Pancreas (tissue), 10 donors: ENCODE data around the gene C1QTNF9B. TPM values are rescaled to one million over a fixed set of nuclear protein-coding genes. Genes with fewer than 3 reads are reported as not detected.
A peak's percentile ranks its signal among the peaks of the same experiment; 100 is the strongest.

Experiments
- ATAC-seq, 4 donors: fragments of 200-7000 bp; cut with Tn5 transposase; one replicate each; pipeline versions ENCODE4 v1.8.0 to v1.9.1; 2020; ENCODE audit warnings: mild to moderate bottlenecking in 4 of 4, moderate library complexity in 4 of 4
- DNase-seq, 6 donors: peaks; one replicate each; pipeline ENCODE4 v3.0.0-alpha.2; 2020
- FAIRE-seq: peaks from 2 replicates; lab custom pipeline; 2012; peaks lifted over from hg19 to GRCh38; lab: Jason Lieb, UNC
- H3K27ac ChIP-seq, 4 donors: fragments of 200-600 bp; sonication (generic); 1 replicate in 3 of 4; 2 replicates in 1 of 4; pipeline versions ENCODE4 v1.5.0 to v1.8.0; 2020
- H3K27me3 ChIP-seq, 4 donors: fragments of 200-600 bp; one replicate each; pipeline ENCODE4 v1.8.0; 2021
- H3K36me3 ChIP-seq, 3 donors: fragments of 200-600 bp; sonication (generic) in 1 of 3; one replicate each; pipeline versions ENCODE4 v1.5.0 to v1.8.0; 2020 to 2021
- H3K4me1 ChIP-seq, 3 donors: fragments of 200-600 bp; one replicate each; pipeline ENCODE4 v1.8.0; 2021
- H3K4me3 ChIP-seq, 4 donors: fragments of 200-600 bp; sonication (generic) in 2 of 4; one replicate each; pipeline versions ENCODE4 v1.5.0 to v1.8.0; 2020 to 2021
- H3K9me3 ChIP-seq, 4 donors: fragments of 200-600 bp; one replicate each; pipeline ENCODE4 v1.8.0; 2021
- WGBS, 2 donors: extraction: QIAGEN DNeasy Blood & Tissue Kit; methylation state at CpG; one replicate each; pipeline ENCODE4 v1.1.7; 2013; 5-methylcytosine and 5-hydroxymethylcytosine counted together
- intact Hi-C, 3 donors: fragments of 100-400 bp; cut with DNase I; formaldehyde crosslinking; loops; one replicate each; pipeline versions ENCODE4 v1.11.1 to v1.14.2; 2022
- polyA plus RNA-seq, 2 donors: library from polyadenylated mRNA; stranded (reverse); fragments of 200-250 nt; gene quantifications; one replicate each; pipeline ENCODE4 v1.2.3, GENCODE V29; 2013
- total RNA-seq, 6 donors: library from RNA; stranded (reverse); fragmentation: NEBNext Ultra II Directional in 4 of 6; extraction: Animal tissue kit (Norgen Biotek cat#: 25700) in 4 of 6; gene quantifications; one replicate each; pipeline versions ENCODE4 v1.2.1 to v1.2.4, GENCODE V29; 2021 to 2023
- TF ChIP-seq, protein P1 (sequence below), 4 donors: fragments of 200-600 bp; sonication (generic) in 3 of 4; IDR thresholded peaks; one replicate each; pipeline versions ENCODE4 v1.5.0 to v1.8.0; 2021; ENCODE audit warnings: antibody characterized with exemption in 4 of 4
- donor health status: healthy with polysubstance abuse.
- donor health status: DM: no; HTN: no; CAD: no; lungs with moderate emphysema.
- donor health status: DM: no; HTN: no; CAD: no.
- donor health status: control.
- donor health status: control.
- donor health status: Bipolar disorder and iron deficiency.
- donor health status: DM: yes; HTN: yes; CAD: no.
- donor health status: DM: no; HTN: no; CAD: no.
- donor health status: DM: no; HTN: no; CAD: no.
- donor health status: DM: yes; HTN: yes; CAD: no.

The C1QTNF9B gene
- total and polyA plus RNA-seq, 8 donors = 0.12 to 0.20 TPM; not detected in 6

- no peak for FAIRE-seq
- Histone ChIP-seq H3K4me3 (no peak overlapping the region), H3K36me3 (no peaks in the 10 kb centered on the region), H3K27ac (peak overlapping the region in 1 of 4 donors; percentile 10), H3K9me3 (no peaks in the 10 kb centered on the region), H3K4me1 (peaks cover 0 to 6% (median 5%) of the 10 kb centered on the region in 3 donors), H3K27me3 (no peaks in the 10 kb centered on the region)
- peak in 2 of 6 donors; percentile 16 to 29 for DNase-seq
- TF ChIP-seq, protein P1, sequence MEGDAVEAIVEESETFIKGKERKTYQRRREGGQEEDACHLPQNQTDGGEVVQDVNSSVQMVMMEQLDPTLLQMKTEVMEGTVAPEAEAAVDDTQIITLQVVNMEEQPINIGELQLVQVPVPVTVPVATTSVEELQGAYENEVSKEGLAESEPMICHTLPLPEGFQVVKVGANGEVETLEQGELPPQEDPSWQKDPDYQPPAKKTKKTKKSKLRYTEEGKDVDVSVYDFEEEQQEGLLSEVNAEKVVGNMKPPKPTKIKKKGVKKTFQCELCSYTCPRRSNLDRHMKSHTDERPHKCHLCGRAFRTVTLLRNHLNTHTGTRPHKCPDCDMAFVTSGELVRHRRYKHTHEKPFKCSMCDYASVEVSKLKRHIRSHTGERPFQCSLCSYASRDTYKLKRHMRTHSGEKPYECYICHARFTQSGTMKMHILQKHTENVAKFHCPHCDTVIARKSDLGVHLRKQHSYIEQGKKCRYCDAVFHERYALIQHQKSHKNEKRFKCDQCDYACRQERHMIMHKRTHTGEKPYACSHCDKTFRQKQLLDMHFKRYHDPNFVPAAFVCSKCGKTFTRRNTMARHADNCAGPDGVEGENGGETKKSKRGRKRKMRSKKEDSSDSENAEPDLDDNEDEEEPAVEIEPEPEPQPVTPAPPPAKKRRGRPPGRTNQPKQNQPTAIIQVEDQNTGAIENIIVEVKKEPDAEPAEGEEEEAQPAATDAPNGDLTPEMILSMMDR (IDR thresholded peaks at IDR 0.05) = peak in 2 of 4 donors; percentile 23
- intact Hi-C loops = loop anchor here (10.0 kb wide), 1 partner anchor 411 kb away; no protein-coding TSS in a partner anchor
- ATAC-seq = peak; percentile 41 to 78 (median 77)
- WGBS, 2 donors = 43 to 49% methylated on average over 2 of the region's 2 CpGs
Observed at GRCh38 chr13:23876265-23876664, 21.0 kb downstream of the C1QTNF9B start.

GRCh38 chr13:23871616-23872220 lies 25.6 kb downstream of the C1QTNF9B start:
- H3K9me3 ChIP-seq = no peaks in the 10 kb centered on the region
- 85 to 88% methylated on average over 2 of the region's 2 CpGs for WGBS, 2 donors
- TF ChIP-seq, protein P1 (IDR thresholded peaks at IDR 0.05) = peak in 3 of 4 donors; percentile 20 to 38 (median 38)
- ATAC-seq (peak; percentile 63 to 82 (median 73)), FAIRE-seq (peak; percentile 98), DNase-seq (no peak)
- H3K36me3 ChIP-seq = no peaks in the 10 kb centered on the region
- no peak overlapping the region for H3K27ac ChIP-seq
- H3K4me3 ChIP-seq = no peak overlapping the region
- H3K27me3 ChIP-seq = no peaks in the 10 kb centered on the region
- peaks cover 0 to 5% (median 5%) of the 10 kb centered on the region in 3 donors for H3K4me1 ChIP-seq
- intact Hi-C loops = loop anchor here (10.0 kb wide), 1 partner anchor 407 kb away; no protein-coding TSS in a partner anchor

DNA sequence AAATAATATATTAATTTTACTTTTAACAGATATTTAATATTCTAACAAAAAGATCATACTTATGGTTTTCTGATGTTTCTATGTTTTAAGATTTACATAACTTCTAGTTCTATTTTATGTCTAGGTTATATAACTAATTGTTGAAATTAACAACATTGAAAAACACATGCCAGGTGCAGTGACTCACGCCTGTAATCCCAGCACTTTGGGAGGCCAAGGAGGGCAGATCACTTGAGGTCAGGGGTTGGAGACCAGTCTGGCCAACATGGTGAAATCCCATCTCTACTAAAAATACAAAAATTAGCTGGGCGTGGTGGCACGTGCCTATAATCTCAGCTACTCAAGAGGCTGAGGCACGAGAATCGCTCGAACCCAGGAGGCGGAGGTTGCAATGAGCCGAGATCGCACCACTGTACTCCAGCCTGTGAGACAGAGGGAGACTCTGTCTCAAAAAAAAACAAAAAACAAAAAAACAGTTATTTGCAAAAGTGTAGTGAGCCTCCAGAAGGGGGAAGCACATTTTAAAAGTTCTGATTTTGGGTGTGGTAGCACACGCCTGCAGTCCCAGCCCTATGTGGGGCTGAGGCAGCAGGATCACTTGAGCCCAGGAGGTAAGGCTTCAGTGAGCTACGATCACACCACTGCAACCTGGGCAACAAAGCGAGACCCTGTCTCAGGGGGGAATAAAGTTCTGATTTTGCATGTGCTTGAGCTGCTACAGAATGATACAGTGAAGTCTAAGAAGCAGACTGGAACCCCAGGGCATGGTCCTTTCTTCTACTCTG lies 26.8 kb downstream of the C1QTNF9B start:
- DNase-seq (no peak), FAIRE-seq (no peak), ATAC-seq (no peak)
- intact Hi-C loops = loop anchor here (10.0 kb wide), 1 partner anchor 406 kb away; no protein-coding TSS in a partner anchor
- no peaks in the 10 kb centered on the region for H3K36me3 ChIP-seq
- no peaks in the 10 kb centered on the region for H3K27me3 ChIP-seq
- no peaks in the 10 kb centered on the region for H3K4me1 ChIP-seq
- no peak overlapping the region for H3K4me3 ChIP-seq
- TF ChIP-seq, protein P1 (IDR thresholded peaks at IDR 0.05) = no peak
- no peaks in the 10 kb centered on the region for H3K9me3 ChIP-seq
- no peak overlapping the region for H3K27ac ChIP-seq
- WGBS, 2 donors = 90 to 93% methylated on average over 12 of the region's 12 CpGs

DNA sequence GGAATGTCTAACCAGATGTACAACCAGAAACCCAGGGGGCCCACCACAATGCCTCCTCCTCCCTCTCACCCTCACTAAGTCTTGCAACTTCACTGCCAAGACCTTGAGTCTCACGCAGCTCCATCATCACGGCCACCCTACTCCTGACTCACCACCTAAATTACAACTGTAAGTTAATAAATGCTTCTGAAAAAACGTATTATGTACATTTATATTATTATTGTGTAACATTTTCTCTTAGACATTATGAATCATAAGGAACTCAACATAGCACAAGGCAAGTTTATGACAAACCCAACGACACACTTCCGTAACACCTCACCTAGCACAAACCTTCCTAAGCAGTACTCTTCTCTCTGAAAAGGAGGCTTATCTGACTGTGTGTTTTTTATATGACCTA lies 28.8 kb downstream of the C1QTNF9B start:
- intact Hi-C loops = no loop called here
- TF ChIP-seq, protein P1 (IDR thresholded peaks at IDR 0.05) = no peak
- no peak for ATAC-seq
- Histone ChIP-seq H3K27me3 (no peaks in the 10 kb centered on the region), H3K9me3 (no peaks in the 10 kb centered on the region), H3K4me1 (no peaks in the 10 kb centered on the region), H3K4me3 (no peak overlapping the region), H3K27ac (no peak overlapping the region), H3K36me3 (no peaks in the 10 kb centered on the region)
- WGBS, 2 donors = 76 to 86% methylated on average over 5 of the region's 5 CpGs
- no peak for FAIRE-seq
- no peak for DNase-seq
